ENCODE data around the gene NYAP2. TPM values are rescaled to one million over a fixed set of nuclear protein-coding genes. Genes with fewer than 3 reads are reported as not detected.
A peak's percentile ranks its signal among the peaks of the same experiment; 100 is the strongest.

Gene NYAP2
- total and polyA plus RNA-seq, 10 of the 15 experiments (the other 5 are each of a cell fraction or from before 2014, with no cell fraction given), result 0.03 TPM; not detected in 9

DNA sequence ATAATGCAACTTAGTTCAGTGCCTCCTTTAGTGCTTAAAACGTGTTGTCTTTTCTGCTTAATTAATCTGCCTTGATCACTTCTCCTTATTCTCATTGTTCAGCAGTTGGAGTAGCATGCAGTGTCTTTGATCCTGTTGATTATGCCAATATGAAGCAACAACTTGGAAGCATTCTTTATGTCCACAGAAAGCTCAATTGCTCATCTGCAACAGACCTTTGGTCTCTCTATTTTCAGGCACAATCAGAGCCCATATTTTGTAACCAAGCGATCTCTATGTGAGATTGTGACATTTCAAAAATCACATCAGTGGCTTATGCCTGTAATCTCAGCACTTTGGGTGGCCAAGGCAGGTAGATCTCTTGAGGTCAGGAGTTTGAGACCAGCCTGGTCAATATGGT, 217.3 kb downstream of the NYAP2 start:
- no peaks in the 10 kb centered on the region for H4K20me1 ChIP-seq (ENCODE audit: control insufficient read depth, insufficient read depth)
- H3K9ac ChIP-seq (ENCODE audit: control insufficient read depth, insufficient read depth, low read length), result no peak overlapping the region
- H3K27ac ChIP-seq (ENCODE audit: control insufficient read depth, insufficient read depth), result no peak overlapping the region
- H3K9me3 ChIP-seq (replicated peaks; ENCODE audit: control insufficient read depth, insufficient read depth, low read length), result no peaks in the 10 kb centered on the region
- no TSS peak for BruUV-seq (replicated peaks)
- no peak overlapping the region for H3K4me2 ChIP-seq (ENCODE audit: control insufficient read depth, insufficient read depth)
- no peak for ATAC-seq
- ChIA-PET RAD21 (ENCODE audit: unreplicated experiment) (interaction anchor here (0.8 kb wide), 1 partner anchor 42 kb away, joined by 3 read pairs; no protein-coding TSS in a partner anchor), SMC1A (ENCODE audit: uncharacterized antibody, unreplicated experiment) (interaction anchor here (1.0 kb wide), 1 partner anchor 9 kb away, joined by 3 read pairs; no protein-coding TSS in a partner anchor), POLR2A (no interaction called here), CTCF (no interaction called here)
- in situ Hi-C loops (cut with MboI) (no loop called here), intact Hi-C loops (cut with micrococcal nuclease; ENCODE audit: unreplicated experiment) (no loop called here)
- H3K4me3 ChIP-seq, result no peak overlapping the region
- FAIRE-seq, result no peak
- 19% methylated on average over 2 of the region's 2 CpGs for WGBS (ENCODE audit: insufficient coverage, insufficient replicate concordance, low lambda C conversion rate, missing lambda C conversion rate)
- H3K4me1 ChIP-seq (ENCODE audit: control insufficient read depth, insufficient read depth, low read length), result no peaks in the 10 kb centered on the region
- no peaks in the 10 kb centered on the region for H3K27me3 ChIP-seq (replicated peaks in 1 of 2; ENCODE audit: control insufficient read depth in 2 of 2, insufficient read depth in 2 of 2, low read length in 1 of 2)
- no peak for DNase-seq (ENCODE audit: low read depth, low spot score)
- no peaks in the 10 kb centered on the region for H3K36me3 ChIP-seq (ENCODE audit: control insufficient read depth in 2 of 2, insufficient read depth in 2 of 2, low read length in 1 of 2)
- no peaks in the 10 kb centered on the region for H3K79me2 ChIP-seq (ENCODE audit: control insufficient read depth, insufficient read depth, low read length)
- H2AFZ ChIP-seq (ENCODE audit: control insufficient read depth, low read depth, low read length), result no peak overlapping the region
- no peak for TF ChIP-seq SMARCA5 (IDR thresholded peaks at IDR 0.05)
- TF ChIP-seq RBBP5 (conservative IDR thresholded peaks at IDR 0.05), result no peak
- no peak for TF ChIP-seq NFYA (IDR thresholded peaks at IDR 0.05; ENCODE audit: borderline replicate concordance, low read depth, low read length)
- no peak for TF ChIP-seq MEF2A (IDR thresholded peaks at IDR 0.05; ENCODE audit: insufficient read depth, low read depth, low read length)

DNA sequence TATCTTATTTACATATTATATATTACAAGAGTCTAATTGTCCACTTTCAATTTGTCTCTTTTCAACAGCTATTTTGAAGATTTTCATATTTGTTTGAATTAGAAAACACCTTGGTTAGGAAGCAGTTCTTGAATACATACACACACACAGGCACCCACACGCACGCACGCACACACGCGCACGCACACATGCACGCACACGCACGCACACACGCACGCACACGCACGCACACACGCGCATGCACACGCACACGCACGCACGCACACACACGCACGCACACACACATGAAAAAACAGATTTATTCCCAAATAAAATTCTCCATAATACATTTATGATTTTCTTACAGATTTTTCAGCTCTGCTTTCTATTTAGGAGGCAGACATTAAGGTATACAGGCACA, 220.7 kb downstream of the NYAP2 start:
- H2AFZ ChIP-seq (ENCODE audit: control insufficient read depth, low read depth, low read length), result no peak overlapping the region
- POLR2A ChIA-PET, result interaction anchor here (0.7 kb wide), 1 partner anchor 526 kb away, joined by 3 read pairs; no protein-coding TSS in a partner anchor
- in situ Hi-C loops (cut with MboI), result no loop called here
- H3K27ac ChIP-seq (ENCODE audit: control insufficient read depth, insufficient read depth), result no peak overlapping the region
- H3K9me3 ChIP-seq (replicated peaks; ENCODE audit: control insufficient read depth, insufficient read depth, low read length), result no peaks in the 10 kb centered on the region
- no peaks in the 10 kb centered on the region for H4K20me1 ChIP-seq (ENCODE audit: control insufficient read depth, insufficient read depth)
- no peaks in the 10 kb centered on the region for H3K79me2 ChIP-seq (ENCODE audit: control insufficient read depth, insufficient read depth, low read length)
- FAIRE-seq (no peak), ATAC-seq (no peak), DNase-seq (ENCODE audit: low read depth, low spot score) (no peak)
- RAD21 ChIA-PET (ENCODE audit: unreplicated experiment), result no interaction called here
- SMC1A ChIA-PET (ENCODE audit: uncharacterized antibody, unreplicated experiment), result no interaction called here
- intact Hi-C loops (cut with micrococcal nuclease; ENCODE audit: unreplicated experiment), result no loop called here
- no peak overlapping the region for H3K9ac ChIP-seq (ENCODE audit: control insufficient read depth, insufficient read depth, low read length)
- no peak overlapping the region for H3K4me2 ChIP-seq (ENCODE audit: control insufficient read depth, insufficient read depth)
- H3K4me1 ChIP-seq (ENCODE audit: control insufficient read depth, insufficient read depth, low read length), result no peaks in the 10 kb centered on the region
- H3K36me3 ChIP-seq (ENCODE audit: control insufficient read depth in 2 of 2, insufficient read depth in 2 of 2, low read length in 1 of 2), result no peaks in the 10 kb centered on the region
- no TSS peak for BruUV-seq (replicated peaks)
- CTCF ChIA-PET, result no interaction called here
- 80% methylated on average over 13 of the region's 21 CpGs for WGBS (ENCODE audit: insufficient coverage, insufficient replicate concordance, low lambda C conversion rate, missing lambda C conversion rate)
- H3K4me3 ChIP-seq, result no peak overlapping the region
- H3K27me3 ChIP-seq (replicated peaks in 1 of 2; ENCODE audit: control insufficient read depth in 2 of 2, insufficient read depth in 2 of 2, low read length in 1 of 2), result no peaks in the 10 kb centered on the region
- TF ChIP-seq RB1 (IDR thresholded peaks at IDR 0.05; ENCODE audit: borderline replicate concordance), result no peak
- no peak for TF ChIP-seq CBX3 (IDR thresholded peaks at IDR 0.05; ENCODE audit: borderline replicate concordance, low read depth)
- TF ChIP-seq CHD4 (IDR thresholded peaks at IDR 0.05), result no peak
- no peak for TF ChIP-seq MXI1 (IDR thresholded peaks at IDR 0.05; ENCODE audit: low read depth, low read length)
- TF ChIP-seq, protein P1, sequence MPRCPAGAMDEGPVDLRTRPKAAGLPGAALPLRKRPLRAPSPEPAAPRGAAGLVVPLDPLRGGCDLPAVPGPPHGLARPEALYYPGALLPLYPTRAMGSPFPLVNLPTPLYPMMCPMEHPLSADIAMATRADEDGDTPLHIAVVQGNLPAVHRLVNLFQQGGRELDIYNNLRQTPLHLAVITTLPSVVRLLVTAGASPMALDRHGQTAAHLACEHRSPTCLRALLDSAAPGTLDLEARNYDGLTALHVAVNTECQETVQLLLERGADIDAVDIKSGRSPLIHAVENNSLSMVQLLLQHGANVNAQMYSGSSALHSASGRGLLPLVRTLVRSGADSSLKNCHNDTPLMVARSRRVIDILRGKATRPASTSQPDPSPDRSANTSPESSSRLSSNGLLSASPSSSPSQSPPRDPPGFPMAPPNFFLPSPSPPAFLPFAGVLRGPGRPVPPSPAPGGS (IDR thresholded peaks at IDR 0.05; ENCODE audit: borderline replicate concordance, insufficient read depth, low read depth, low read length, poor library complexity, severe bottlenecking), result peak; percentile 95
- TF ChIP-seq, protein P2, sequence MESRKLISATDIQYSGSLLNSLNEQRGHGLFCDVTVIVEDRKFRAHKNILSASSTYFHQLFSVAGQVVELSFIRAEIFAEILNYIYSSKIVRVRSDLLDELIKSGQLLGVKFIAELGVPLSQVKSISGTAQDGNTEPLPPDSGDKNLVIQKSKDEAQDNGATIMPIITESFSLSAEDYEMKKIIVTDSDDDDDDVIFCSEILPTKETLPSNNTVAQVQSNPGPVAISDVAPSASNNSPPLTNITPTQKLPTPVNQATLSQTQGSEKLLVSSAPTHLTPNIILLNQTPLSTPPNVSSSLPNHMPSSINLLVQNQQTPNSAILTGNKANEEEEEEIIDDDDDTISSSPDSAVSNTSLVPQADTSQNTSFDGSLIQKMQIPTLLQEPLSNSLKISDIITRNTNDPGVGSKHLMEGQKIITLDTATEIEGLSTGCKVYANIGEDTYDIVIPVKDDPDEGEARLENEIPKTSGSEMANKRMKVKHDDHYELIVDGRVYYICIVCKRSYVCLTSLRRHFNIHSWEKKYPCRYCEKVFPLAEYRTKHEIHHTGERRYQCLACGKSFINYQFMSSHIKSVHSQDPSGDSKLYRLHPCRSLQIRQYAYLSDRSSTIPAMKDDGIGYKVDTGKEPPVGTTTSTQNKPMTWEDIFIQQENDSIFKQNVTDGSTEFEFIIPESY (IDR thresholded peaks at IDR 0.05), result no peak
- no peak for TF ChIP-seq MEF2B (IDR thresholded peaks at IDR 0.05; ENCODE audit: partially characterized antibody, poor library complexity, severe bottlenecking)
- TF ChIP-seq, protein P3, sequence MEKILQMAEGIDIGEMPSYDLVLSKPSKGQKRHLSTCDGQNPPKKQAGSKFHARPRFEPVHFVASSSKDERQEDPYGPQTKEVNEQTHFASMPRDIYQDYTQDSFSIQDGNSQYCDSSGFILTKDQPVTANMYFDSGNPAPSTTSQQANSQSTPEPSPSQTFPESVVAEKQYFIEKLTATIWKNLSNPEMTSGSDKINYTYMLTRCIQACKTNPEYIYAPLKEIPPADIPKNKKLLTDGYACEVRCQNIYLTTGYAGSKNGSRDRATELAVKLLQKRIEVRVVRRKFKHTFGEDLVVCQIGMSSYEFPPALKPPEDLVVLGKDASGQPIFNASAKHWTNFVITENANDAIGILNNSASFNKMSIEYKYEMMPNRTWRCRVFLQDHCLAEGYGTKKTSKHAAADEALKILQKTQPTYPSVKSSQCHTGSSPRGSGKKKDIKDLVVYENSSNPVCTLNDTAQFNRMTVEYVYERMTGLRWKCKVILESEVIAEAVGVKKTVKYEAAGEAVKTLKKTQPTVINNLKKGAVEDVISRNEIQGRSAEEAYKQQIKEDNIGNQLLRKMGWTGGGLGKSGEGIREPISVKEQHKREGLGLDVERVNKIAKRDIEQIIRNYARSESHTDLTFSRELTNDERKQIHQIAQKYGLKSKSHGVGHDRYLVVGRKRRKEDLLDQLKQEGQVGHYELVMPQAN (conservative IDR thresholded peaks at IDR 0.05), result no peak

Data from GM12878 (cell line).